Vagina (tissue), 2 donors: ENCODE data around the gene GPR137.

Experiments used
- CTCF ChIP-seq, 3 experiments: fragments of 450-650 bp in 2 of 3; fragments of 200-600 bp in 1 of 3; sonication (generic) in 1 of 3; IDR thresholded peaks; one replicate each; pipeline ENCODE4 v1.5.1; 2017 to 2019; ENCODE audit warnings: antibody characterized with exemption in 3 of 3, mild to moderate bottlenecking in 2 of 3, moderate library complexity in 2 of 3
- POLR2A ChIP-seq, 2 donors: fragments of 450-650 bp; IDR thresholded peaks; one replicate each; pipeline ENCODE4 v1.6.1; 2017; ENCODE audit warnings: antibody characterized with exemption in 2 of 2, mild to moderate bottlenecking in 2 of 2, moderate library complexity in 2 of 2

DNA sequence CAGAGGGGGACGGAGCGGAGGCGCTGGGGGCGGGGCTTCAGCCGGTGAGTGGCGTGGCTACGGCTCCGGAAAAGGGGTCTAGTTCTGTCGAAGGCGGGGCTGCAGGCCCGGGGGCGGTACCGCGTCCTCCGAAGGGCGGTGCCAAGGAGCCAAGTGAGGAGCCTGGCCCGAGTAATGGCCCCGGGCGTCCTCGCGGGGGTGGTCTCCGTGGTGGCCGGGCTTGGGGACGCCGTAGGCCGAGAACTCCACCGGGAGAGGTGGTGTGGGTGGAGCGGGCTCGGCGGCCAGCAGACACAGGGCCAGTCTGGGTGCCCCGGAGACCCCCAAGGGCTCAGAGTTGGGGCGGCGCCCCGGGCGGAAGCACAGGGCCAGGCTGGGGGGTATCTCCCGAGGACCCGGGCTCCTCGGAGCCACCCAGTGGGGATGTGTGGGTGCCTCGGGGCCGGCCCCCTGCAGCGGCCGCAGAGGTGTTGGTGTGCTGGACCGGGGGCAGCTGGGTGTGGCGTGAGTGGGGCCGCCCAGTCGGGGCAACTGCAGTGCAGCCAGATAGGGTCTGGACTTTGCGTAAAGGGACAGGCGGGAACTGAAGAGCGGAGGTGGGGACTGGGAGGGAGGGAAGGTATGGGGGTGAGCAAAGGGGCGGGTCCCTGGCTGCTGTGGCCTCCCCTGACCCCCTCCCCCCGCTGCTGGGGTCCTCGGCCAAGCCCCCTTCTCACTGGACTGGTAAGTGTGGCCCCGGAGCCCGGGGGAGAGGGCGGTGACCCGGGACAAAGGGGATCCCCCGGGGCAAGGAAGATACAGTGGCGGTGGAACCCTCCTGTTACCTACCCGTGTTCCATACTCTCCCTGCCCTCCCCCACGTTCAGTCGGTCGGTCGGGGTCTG, 43.9 kb upstream of the GPR137 start:
- no peak for TF ChIP-seq CTCF (IDR thresholded peaks at IDR 0.05)
- peak in 1 of 2 donors; percentile 86 for TF ChIP-seq POLR2A (IDR thresholded peaks at IDR 0.05)
